OCI-M2 (cell line): Measurements from ENCODE around the gene CD177.
"Not testable (repeated sequence)": the region's sequence is repeated elsewhere in the genome, so short reads cannot be mapped to it uniquely, and the experiment has no call there.

Source experiments
- DNase-seq: peaks from one replicate; lab custom pipeline; 2025; ENCODE audit not compliant: unreplicated experiment; lab: John Stamatoyannopoulos, UW

The CD177 gene

GRCh38 chr19:43377624-43378023, 24.1 kb downstream of the CD177 start:
- DNase-seq = not testable (repeated sequence)

DNA sequence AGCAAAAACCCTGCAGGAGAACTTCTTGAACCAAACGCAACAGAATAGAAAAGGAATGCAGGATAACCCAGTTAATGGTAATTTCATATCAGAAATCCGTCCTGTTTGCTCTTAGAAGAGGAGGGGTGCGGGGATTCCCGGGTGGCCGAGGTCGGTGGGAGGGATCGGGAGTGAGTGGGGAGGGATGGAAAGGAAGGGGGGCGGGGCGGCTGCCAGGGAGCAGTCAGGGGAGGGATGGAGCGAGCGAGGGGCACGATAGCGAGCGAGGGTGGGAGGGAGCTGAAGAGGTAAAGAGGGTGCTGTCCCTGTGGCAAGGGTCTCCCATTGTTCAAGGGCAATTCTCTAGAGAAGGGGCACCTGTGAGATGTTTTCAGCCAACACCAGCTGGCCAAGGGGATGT, 26.5 kb downstream of the CD177 start:
- no peak for DNase-seq

DNA sequence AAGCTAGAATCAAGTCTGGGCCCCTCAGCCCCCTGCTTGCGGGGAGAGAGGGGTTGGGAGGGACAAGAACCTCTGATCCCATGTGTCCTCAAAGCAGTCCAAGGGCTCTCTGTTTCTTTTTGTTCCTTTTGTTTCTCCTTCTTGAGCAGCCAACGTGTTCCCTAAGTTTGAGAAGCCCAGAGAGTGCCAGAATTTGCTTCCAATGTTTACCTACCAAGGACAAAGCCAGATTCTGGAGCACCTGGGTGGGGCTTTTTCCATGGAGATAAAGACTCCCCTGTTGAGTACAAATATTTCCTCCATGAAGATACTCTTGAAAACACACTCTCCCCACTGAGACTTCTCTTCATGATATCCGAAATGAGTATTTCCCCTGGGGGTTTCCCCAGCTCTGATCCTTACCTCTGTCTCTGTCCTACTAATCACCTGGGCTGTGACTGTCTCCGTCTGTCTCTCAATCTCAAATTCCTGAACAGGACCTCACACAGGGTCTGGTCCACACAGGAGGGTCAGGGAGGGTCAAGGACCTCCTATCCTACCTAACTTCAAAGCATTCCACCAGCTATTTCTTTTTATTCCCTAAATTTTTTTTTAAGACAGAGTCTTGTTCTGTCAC, 27.4 kb downstream of the CD177 start:
- no peak for DNase-seq

- DNase-seq = not testable (repeated sequence)
Measured at GRCh38 chr19:43382586-43383216, 29.2 kb downstream of the CD177 start.

- DNase-seq = not testable (repeated sequence)
Measured at GRCh38 chr19:43383254-43383653, 29.8 kb downstream of the CD177 start.

DNA sequence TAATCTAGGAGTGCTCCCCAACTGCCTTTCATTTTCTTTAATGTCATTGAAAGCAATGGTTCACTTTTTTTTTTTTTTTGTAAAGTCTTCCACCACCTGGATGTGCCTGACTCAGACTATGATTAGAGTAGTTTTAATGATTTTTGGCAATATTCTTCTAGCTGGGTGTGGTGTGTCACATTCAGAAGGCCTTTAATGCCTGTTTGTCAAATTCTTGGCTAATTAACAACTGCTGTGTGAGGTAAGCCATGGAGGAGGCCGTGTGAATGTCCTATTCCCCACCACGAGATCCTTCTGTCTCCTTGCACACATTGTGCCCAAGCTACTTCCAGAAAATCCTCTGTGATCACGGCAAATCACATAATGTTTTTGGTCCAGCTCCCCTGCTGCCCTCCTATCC, 30.3 kb downstream of the CD177 start:
- not testable (repeated sequence) for DNase-seq

- not testable (repeated sequence) for DNase-seq
Measured at GRCh38 chr19:43390903-43391551, 37.5 kb downstream of the CD177 start.

DNA sequence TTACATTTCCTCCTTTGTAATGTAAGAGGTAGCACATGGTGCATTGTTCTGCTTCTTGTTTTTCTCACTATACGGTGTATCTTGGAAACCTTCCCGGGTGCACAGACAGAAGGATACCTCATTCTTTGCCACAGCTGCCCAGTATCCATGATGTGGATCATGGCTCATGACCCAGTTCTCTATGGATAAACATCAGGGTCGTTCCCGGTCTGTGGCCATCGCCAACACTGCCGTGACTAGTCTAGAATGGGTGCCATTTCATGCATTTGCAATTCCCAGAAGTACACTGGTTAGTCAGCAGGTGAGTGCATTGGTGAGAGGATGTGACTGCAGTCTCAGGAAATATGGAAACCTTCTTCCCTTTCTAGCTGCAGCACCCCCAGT, 38.1 kb downstream of the CD177 start:
- DNase-seq = not testable (repeated sequence)

DNA sequence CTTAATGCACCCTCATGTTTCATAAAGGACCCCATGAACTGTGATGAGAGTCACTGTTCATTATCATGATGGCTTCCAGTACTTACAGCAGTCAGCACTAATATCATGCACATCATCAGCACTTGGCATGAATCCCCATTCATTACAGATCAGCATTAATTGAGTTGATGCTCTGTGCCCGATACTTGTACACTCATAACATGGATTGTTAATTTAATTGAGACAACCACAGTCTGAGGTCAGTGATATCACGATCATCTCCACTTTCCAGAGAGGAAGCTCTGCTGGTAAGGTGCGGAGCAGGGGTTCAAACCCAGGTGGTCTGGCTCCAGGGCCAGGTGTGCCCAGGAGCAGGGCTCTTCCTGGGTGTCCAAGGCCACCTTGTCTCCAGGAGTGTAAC, 40.0 kb downstream of the CD177 start:
- DNase-seq = not testable (repeated sequence)

- no peak for DNase-seq
Measured at GRCh38 chr19:43395561-43395960, 42.1 kb downstream of the CD177 start.

DNA sequence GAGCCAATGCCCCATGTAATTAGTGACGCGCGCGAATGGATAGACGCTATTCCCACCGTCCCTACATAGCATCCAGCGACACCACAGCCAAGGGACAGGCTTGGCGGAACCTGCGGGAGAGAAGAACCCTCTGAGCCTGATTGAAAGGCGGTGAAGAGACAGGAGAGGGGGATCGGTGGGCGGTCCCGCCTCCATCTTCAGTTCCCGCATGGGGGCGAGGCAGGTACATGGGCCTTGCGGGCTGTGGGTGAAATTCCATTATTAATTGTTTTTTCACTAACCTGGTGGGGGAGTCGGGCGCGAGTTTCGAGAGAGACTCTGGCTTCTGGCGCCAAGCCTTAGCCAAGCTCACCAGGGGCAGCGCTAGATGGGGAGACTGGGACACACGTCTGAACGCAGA, 52.8 kb downstream of the CD177 start:
- DNase-seq = no peak

- no peak for DNase-seq
Measured at GRCh38 chr19:43407416-43408005, 54.0 kb downstream of the CD177 start.

DNA sequence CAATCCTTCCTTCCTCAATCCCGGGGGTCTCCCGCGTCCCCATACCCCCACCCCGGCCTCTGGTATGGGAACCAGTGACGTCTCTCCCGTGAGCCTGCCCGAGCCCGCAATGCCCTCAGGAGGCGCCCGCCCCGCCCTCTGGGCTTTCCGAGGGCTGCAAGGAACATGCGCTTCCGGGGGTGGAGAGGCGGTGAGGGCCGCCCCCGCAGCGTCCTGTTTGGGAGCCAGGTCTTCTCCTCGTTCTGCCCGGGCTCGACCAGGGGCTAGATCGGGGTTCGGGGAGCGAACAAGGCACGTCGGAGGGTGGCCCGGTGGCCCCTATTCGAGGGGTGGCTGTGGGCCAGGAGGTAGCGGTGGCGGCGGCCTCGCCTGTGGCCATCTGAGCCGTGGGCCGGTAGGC, 54.6 kb downstream of the CD177 start:
- no peak for DNase-seq

- no peak for DNase-seq
Measured at GRCh38 chr19:43409415-43409814, 55.9 kb downstream of the CD177 start.

- DNase-seq = no peak
Measured at GRCh38 chr19:43412441-43412840, 59.0 kb downstream of the CD177 start.
